ENCODE results near the gene MUC5AC.

DNA sequence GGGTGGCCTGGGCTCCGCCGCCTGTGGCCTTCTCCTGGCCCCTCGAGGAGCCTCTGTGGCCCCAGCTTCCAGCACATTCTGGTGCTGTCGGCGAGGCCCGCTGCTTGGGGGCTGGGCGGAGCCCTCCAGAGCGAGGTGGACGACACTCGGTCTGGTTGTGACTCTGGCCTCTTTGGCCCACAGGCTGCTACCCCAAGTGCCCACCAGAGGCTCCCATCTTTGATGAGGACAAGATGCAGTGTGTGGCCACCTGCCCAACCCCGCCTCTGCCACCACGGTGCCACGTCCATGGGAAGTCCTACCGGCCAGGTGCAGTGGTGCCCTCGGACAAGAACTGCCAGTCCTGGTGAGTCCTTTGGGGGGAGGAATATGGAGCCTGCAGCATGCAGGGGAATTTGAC lies 22.4 kb downstream of the MUC5AC start:
- TF ChIP-seq, protein P1, sequence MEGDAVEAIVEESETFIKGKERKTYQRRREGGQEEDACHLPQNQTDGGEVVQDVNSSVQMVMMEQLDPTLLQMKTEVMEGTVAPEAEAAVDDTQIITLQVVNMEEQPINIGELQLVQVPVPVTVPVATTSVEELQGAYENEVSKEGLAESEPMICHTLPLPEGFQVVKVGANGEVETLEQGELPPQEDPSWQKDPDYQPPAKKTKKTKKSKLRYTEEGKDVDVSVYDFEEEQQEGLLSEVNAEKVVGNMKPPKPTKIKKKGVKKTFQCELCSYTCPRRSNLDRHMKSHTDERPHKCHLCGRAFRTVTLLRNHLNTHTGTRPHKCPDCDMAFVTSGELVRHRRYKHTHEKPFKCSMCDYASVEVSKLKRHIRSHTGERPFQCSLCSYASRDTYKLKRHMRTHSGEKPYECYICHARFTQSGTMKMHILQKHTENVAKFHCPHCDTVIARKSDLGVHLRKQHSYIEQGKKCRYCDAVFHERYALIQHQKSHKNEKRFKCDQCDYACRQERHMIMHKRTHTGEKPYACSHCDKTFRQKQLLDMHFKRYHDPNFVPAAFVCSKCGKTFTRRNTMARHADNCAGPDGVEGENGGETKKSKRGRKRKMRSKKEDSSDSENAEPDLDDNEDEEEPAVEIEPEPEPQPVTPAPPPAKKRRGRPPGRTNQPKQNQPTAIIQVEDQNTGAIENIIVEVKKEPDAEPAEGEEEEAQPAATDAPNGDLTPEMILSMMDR (CRISPR knock-in tag; IDR thresholded peaks at IDR 0.05): no peak
- TF ChIP-seq, protein P2, sequence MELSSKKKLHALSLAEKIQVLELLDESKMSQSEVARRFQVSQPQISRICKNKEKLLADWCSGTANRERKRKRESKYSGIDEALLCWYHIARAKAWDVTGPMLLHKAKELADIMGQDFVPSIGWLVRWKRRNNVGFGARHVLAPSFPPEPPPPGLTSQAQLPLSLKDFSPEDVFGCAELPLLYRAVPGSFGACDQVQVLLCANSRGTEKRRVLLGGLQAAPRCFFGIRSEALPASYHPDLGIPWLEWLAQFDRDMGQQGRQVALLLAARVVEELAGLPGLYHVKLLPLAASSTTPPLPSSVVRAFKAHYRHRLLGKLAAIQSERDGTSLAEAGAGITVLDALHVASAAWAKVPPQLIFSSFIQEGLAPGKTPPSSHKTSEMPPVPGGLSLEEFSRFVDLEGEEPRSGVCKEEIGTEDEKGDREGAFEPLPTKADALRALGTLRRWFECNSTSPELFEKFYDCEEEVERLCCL (CRISPR knock-in tag; IDR thresholded peaks at IDR 0.05; ENCODE audit: borderline replicate concordance): no peak
- TF ChIP-seq MAFF (IDR thresholded peaks at IDR 0.05; ENCODE audit: low read depth, low read length) (no peak), FOSL1 (CRISPR knock-in tag; IDR thresholded peaks at IDR 0.05; ENCODE audit: borderline replicate concordance) (no peak)

All from HepG2 (cell line).